Muscle of arm (tissue), 12 donors: Measurements from ENCODE around the gene RAB5IF. TPM values are rescaled to one million over a fixed set of nuclear protein-coding genes. Genes with fewer than 3 reads are reported as not detected.

Source experiments
- DNase-seq: peaks from one replicate; pipeline ENCODE4 v3.0.0-alpha.2; 2013
- polyA plus RNA-seq, 12 donors: library from polyadenylated mRNA; unstranded; fragments of 120-200 nt; gene quantifications; one replicate each; pipeline ENCODE4 v1.2.1, GENCODE V29; 2013; ENCODE audit not compliant: insufficient read length in 12 of 12

Gene RAB5IF
- polyA plus RNA-seq, 12 donors, result 28.4 to 49.6 (median 40.7) TPM; not detected in 1

DNA sequence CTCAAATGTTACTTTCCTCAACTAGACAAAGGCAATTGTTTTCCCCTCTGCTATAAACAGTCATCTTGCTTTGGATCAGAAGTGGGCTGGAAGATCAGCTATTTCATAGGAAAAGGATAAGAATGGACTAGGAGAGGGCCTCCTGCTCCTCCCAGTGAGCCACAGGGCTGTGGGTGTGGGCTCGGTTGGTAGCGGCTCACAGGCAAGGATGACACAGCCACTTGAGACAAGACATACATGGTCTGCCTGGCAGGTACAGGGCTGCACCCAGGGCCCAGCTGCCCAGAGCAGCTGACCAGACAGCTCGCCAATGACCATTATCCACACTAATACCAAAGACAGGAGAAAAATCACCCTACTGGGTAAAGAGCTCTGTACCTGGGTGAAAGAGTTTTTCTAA is 49.4 kb downstream of the RAB5IF start:
- no peak for DNase-seq

DNA sequence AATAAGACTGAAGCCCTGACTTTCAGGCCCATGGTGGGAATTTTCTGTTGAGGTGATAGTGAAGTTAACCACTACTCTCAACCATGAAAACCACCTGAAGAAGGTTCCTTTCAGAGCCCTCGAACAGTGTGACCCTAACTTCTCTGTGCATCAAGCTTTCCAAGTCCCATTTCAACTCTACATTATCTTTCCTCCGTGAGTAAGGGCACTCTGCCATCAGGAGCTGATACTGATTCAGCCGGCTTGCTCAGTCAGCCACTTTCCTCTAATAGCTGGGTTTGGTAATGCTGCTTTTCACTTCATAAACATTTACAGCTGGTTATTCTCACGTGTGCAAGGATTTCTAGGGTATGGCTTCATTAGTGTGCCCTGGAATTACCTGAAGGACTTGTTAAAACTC is 51.2 kb downstream of the RAB5IF start:
- no peak for DNase-seq

DNA sequence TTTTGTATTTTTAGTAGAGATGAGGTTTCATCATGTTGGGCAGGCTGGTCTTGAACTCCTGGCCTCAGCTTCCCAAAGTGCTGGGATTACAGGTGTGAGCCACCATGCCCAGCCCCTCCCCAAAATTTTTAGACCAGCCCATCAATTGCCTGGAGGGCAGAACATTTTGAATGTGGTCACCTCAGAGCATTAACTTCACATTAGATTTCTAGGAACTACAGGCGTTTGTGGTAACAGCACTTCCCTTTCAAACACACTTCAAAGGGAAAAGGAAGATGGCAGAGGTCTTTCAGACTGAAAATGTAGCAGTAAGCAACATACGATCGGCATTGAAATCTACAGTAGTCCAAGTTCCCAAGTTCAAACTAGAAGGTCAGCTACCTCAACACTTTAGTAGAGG is 52.7 kb downstream of the RAB5IF start:
- no peak for DNase-seq

Other genes with a start within 250 kb of the RAB5IF start
- gene MYL9, start 64.3 kb upstream of the RAB5IF start, polyA plus RNA-seq, result 1,000 to 10,000 TPM in 1 of 12 donors, 100 to 1,000 TPM in 11; 261 to 1,144 (median 519) TPM
- 10 to 100 TPM in 11 of 12 donors, not detected in 1; 19.5 to 44.3 (median 24.0) TPM for gene TGIF2, start 32.2 kb upstream of the RAB5IF start, polyA plus RNA-seq
- gene SLA2, start 40.4 kb downstream of the RAB5IF start, polyA plus RNA-seq, result under 1 TPM in 10 of 12 donors, not detected in 2; 0.20 to 0.63 (median 0.30) TPM
- gene NDRG3, start 140.3 kb downstream of the RAB5IF start, polyA plus RNA-seq, result 10 to 100 TPM in 11 of 12 donors, not detected in 1; 15.4 to 26.7 (median 17.7) TPM
- gene DSN1, start 168.0 kb downstream of the RAB5IF start, polyA plus RNA-seq, result 10 to 100 TPM in 7 of 12 donors, 1 to 10 TPM in 4, not detected in 1; 7.3 to 16.3 (median 10.6) TPM